ENCODE data around the gene LMAN2. TPM values are rescaled to one million over a fixed set of nuclear protein-coding genes. Genes with fewer than 3 reads are reported as not detected.

The LMAN2 gene
- total and polyA plus RNA-seq, 4 donors = 86.2 to 145 (median 116) TPM

DNA sequence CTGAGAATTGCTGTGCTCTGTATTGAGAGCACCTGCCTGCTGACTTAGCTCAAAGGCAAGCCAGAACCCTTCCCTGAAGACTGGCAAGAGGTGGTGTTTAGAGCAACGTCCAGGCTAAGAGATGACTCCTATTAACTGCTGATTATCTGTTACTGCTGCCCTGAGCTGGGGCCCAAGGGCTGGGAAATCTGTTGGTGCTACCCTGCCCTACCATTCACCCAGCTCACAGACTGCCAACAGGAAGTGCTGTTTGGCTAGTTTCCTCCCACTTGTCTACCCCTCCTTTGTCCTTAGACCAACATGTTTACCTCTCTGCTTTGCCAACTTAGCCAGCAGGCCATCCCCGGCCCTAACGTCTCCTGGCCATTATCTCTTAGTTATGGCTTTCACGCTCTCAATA, 54.9 kb downstream of the LMAN2 start:
- Histone ChIP-seq H3K36me3 (ENCODE audit: control insufficient read depth in 1 of 2, insufficient read depth in 2 of 2, low read length in 1 of 2) (peaks cover 8 to 12% of the 10 kb centered on the region in 2 donors), H3K27ac (ENCODE audit: low read depth in 1 of 2, low read length in 2 of 2) (no peak overlapping the region), H3K4me3 (ENCODE audit: low read length in 2 of 2) (no peak overlapping the region), H3K4me1 (ENCODE audit: control insufficient read depth in 1 of 2, insufficient read depth in 2 of 2, low read length in 2 of 2) (no peaks in the 10 kb centered on the region), H3K27me3 (ENCODE audit: control insufficient read depth in 1 of 2, insufficient read depth in 2 of 2, low read length in 1 of 2) (no peaks in the 10 kb centered on the region), H3K9me3 (ENCODE audit: control insufficient read depth, low read length) (no peaks in the 10 kb centered on the region)
- DNase-seq (no peak), ATAC-seq (ENCODE audit: low FRiP score) (no peak)
- intact Hi-C loops (cut with DNase I) = no loop called here
- 56 to 59% methylated on average over 4 of the region's 4 CpGs for WGBS, 2 donors

DNA sequence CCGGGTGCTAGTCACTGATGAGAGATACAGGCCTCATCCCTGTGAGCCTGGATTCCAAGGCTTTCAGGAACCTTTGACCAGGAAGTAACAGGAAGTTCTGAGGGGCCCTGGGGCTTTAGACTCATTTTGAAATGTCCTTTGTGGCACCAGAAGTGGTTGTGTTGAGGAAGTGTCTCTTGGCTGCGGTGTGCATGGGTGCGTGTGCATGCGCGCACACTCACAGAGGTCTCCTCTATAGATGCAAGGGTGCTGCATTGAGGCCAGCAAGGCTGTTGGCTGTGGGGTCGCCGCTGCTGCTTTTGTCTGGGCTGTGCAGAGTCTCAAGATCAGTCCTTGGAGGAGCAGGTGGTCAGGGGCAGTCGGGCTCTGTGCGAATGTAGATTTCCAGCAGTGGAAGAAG, 55.5 kb downstream of the LMAN2 start:
- peaks cover 8 to 12% of the 10 kb centered on the region in 2 donors for H3K36me3 ChIP-seq (ENCODE audit: control insufficient read depth in 1 of 2, insufficient read depth in 2 of 2, low read length in 1 of 2)

DNA sequence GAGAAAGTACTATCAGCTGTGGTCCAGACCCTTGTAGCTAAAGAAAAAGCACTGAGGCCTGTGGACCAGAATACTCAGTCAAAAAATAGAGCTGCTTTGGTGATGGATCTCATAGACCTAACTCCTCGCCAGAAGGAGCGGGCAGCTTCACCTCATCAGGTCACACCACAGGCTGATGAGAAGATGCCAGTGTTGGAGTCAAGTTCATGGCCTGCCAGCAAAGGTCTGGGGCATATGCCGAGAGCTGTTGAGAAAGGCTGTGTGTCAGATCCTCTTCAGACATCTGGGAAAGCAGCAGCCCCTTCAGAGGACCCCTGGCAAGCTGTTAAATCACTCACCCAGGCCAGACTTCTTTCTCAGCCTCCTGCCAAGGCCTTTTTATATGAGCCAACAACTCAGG, 56.8 kb downstream of the LMAN2 start:
- no peaks in the 10 kb centered on the region for H3K4me1 ChIP-seq (ENCODE audit: control insufficient read depth in 1 of 2, insufficient read depth in 2 of 2, low read length in 2 of 2)
- H3K27me3 ChIP-seq (ENCODE audit: control insufficient read depth in 1 of 2, insufficient read depth in 2 of 2, low read length in 1 of 2) = no peaks in the 10 kb centered on the region
- H3K4me3 ChIP-seq (ENCODE audit: low read length in 2 of 2) = no peak overlapping the region
- no peaks in the 10 kb centered on the region for H3K9me3 ChIP-seq (ENCODE audit: control insufficient read depth, low read length)
- H3K36me3 ChIP-seq (ENCODE audit: control insufficient read depth in 1 of 2, insufficient read depth in 2 of 2, low read length in 1 of 2) = peaks cover 8 to 14% of the 10 kb centered on the region in 2 donors
- intact Hi-C loops (cut with DNase I) = no loop called here
- ATAC-seq (ENCODE audit: low FRiP score) = no peak
- no peak overlapping the region for H3K27ac ChIP-seq (ENCODE audit: low read depth in 1 of 2, low read length in 2 of 2)
- DNase-seq = peak in 1 of 2 donors; percentile 31
- 89 to 93% methylated on average over 3 of the region's 3 CpGs for WGBS, 2 donors

More for the DNA sequence above, 55.5 kb downstream of the LMAN2 start:
- H3K27ac ChIP-seq (ENCODE audit: low read depth in 1 of 2, low read length in 2 of 2) = no peak overlapping the region
- no peaks in the 10 kb centered on the region for H3K27me3 ChIP-seq (ENCODE audit: control insufficient read depth in 1 of 2, insufficient read depth in 2 of 2, low read length in 1 of 2)
- 91 to 95% methylated on average over 9 of the region's 9 CpGs for WGBS, 2 donors
- H3K4me1 ChIP-seq (ENCODE audit: control insufficient read depth in 1 of 2, insufficient read depth in 2 of 2, low read length in 2 of 2) = no peaks in the 10 kb centered on the region
- ATAC-seq (ENCODE audit: low FRiP score) (no peak), DNase-seq (no peak)
- H3K9me3 ChIP-seq (ENCODE audit: control insufficient read depth, low read length) = no peaks in the 10 kb centered on the region
- no peak overlapping the region for H3K4me3 ChIP-seq (ENCODE audit: low read length in 2 of 2)
- intact Hi-C loops (cut with DNase I) = no loop called here

DNA sequence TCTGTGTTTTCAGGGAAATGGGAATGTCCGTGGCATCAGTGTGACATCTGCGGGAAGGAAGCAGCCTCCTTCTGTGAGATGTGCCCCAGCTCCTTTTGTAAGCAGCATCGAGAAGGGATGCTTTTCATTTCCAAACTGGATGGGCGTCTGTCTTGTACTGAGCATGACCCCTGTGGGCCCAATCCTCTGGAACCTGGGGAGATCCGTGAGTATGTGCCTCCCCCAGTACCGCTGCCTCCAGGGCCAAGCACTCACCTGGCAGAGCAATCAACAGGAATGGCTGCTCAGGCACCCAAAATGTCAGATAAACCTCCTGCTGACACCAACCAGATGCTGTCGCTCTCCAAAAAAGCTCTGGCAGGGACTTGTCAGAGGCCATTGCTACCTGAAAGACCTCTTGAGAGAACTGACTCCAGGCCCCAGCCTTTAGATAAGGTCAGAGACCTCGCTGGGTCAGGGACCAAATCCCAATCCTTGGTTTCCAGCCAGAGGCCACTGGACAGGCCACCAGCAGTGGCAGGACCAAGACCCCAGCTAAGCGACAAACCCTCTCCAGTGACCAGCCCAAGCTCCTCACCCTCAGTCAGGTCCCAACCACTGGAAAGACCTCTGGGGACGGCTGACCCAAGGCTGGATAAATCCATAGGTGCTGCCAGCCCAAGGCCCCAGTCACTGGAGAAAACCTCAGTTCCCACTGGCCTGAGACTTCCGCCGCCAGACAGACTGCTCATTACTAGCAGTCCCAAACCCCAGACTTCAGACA, 57.5 kb downstream of the LMAN2 start:
- H3K9me3 ChIP-seq (ENCODE audit: control insufficient read depth, low read length) = no peaks in the 10 kb centered on the region
- H3K27ac ChIP-seq (ENCODE audit: low read depth in 1 of 2, low read length in 2 of 2) = no peak overlapping the region
- DNase-seq (no peak), ATAC-seq (ENCODE audit: low FRiP score) (no peak)
- no peaks in the 10 kb centered on the region for H3K27me3 ChIP-seq (ENCODE audit: control insufficient read depth in 1 of 2, insufficient read depth in 2 of 2, low read length in 1 of 2)
- 89 to 92% methylated on average over 12 of the region's 12 CpGs for WGBS, 2 donors
- peaks cover 8 to 14% of the 10 kb centered on the region in 2 donors for H3K36me3 ChIP-seq (ENCODE audit: control insufficient read depth in 1 of 2, insufficient read depth in 2 of 2, low read length in 1 of 2)
- no peak overlapping the region for H3K4me3 ChIP-seq (ENCODE audit: low read length in 2 of 2)
- intact Hi-C loops (cut with DNase I) = no loop called here
- no peaks in the 10 kb centered on the region for H3K4me1 ChIP-seq (ENCODE audit: control insufficient read depth in 1 of 2, insufficient read depth in 2 of 2, low read length in 2 of 2)

DNA sequence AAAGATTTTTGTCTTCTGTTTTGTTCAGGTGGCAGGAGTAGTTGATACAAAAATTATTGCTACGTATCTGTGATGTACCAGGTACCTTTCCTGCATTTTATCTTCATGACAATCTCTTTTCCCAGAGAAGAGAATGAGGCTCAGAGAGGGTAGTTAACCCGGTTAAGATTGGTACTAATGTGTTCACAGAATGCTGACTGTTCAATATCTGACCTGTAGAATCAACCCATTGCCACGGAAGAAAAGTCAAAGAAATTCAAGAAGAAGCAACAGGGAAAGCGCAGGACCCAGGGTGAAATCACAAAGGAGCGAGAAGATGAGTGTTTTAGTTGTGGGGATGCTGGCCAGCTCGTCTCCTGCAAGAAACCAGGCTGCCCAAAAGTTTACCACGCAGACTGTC, 59.7 kb downstream of the LMAN2 start:
- Histone ChIP-seq H3K36me3 (ENCODE audit: control insufficient read depth in 1 of 2, insufficient read depth in 2 of 2, low read length in 1 of 2) (peaks cover 2 to 19% of the 10 kb centered on the region in 2 donors), H3K9me3 (ENCODE audit: control insufficient read depth, low read length) (no peaks in the 10 kb centered on the region), H3K27ac (ENCODE audit: low read depth in 1 of 2, low read length in 2 of 2) (no peak overlapping the region), H3K4me1 (ENCODE audit: control insufficient read depth in 1 of 2, insufficient read depth in 2 of 2, low read length in 2 of 2) (no peaks in the 10 kb centered on the region), H3K27me3 (ENCODE audit: control insufficient read depth in 1 of 2, insufficient read depth in 2 of 2, low read length in 1 of 2) (no peaks in the 10 kb centered on the region), H3K4me3 (ENCODE audit: low read length in 2 of 2) (no peak overlapping the region)
- intact Hi-C loops (cut with DNase I) = no loop called here
- WGBS, 2 donors = 94 to 98% methylated on average over 7 of the region's 7 CpGs
- DNase-seq (no peak), ATAC-seq (ENCODE audit: low FRiP score) (no peak)

DNA sequence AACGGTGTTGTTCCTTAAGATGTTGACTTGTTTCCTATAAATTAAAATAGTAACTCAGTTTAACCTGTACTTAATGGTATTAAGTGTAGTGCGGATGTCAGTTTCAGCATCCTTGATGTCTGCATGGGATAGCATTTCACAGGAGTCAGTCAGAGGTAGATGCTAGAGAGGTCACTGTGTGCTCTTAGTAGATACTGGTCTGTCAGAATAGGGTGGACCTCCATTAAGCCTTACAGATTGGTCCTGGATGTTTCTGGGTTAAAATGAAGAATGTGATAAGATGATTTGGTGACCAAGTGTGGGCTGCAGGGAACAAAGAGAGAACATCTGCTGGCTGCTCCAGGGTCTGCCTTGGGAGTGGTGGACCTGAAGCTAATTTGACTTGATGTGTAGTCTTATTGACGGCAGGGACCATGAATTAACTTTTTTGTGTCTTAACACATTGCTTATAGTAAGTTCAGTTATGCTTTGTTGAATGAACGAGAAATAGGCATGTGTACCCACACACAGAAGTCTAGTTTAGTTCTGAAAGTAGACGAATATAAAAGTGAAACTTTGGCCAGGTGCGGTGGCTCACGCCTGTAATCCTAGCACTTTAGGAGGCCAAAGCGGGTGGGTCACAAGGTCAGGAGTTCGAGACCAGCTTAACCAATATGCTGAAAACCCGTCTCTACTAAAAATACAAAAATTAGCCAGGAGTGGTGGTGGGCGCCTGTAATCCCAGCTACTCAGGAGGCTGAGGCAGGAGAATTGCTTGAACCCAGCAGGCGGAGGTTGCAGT, 60.5 kb downstream of the LMAN2 start:
- no peaks in the 10 kb centered on the region for H3K9me3 ChIP-seq (ENCODE audit: control insufficient read depth, low read length)
- H3K36me3 ChIP-seq (ENCODE audit: control insufficient read depth in 1 of 2, insufficient read depth in 2 of 2, low read length in 1 of 2) = peaks cover 2 to 20% of the 10 kb centered on the region in 2 donors
- no peaks in the 10 kb centered on the region for H3K4me1 ChIP-seq (ENCODE audit: control insufficient read depth in 1 of 2, insufficient read depth in 2 of 2, low read length in 2 of 2)
- 92 to 95% methylated on average over 12 of the region's 12 CpGs for WGBS, 2 donors
- H3K27me3 ChIP-seq (ENCODE audit: control insufficient read depth in 1 of 2, insufficient read depth in 2 of 2, low read length in 1 of 2) = no peaks in the 10 kb centered on the region
- H3K27ac ChIP-seq (ENCODE audit: low read depth in 1 of 2, low read length in 2 of 2) = no peak overlapping the region
- ATAC-seq (ENCODE audit: low FRiP score) = no peak
- H3K4me3 ChIP-seq (ENCODE audit: low read length in 2 of 2) = no peak overlapping the region
- intact Hi-C loops (cut with DNase I) = no loop called here
- no peak for DNase-seq

DNA sequence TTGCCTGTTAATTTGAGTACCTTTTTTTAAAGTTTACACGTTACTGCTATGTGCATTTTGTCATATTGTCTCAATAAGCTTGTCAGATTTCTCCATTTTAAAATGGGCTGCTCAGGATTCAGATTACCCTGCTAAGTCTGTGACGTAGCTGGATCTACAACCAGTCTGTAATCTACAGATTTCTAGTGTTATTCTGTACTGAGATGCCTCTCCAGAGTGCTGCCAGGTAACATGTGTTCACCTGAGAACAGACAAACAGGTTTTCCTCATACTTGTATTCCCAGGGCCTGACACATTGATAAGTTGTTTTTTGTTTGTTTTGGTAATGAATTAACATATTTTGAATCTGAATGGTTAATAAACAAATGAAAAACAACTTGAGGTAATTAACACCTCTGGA, 63.3 kb downstream of the LMAN2 start:
- no peak for ATAC-seq (ENCODE audit: low FRiP score)
- H3K27me3 ChIP-seq (ENCODE audit: control insufficient read depth in 1 of 2, insufficient read depth in 2 of 2, low read length in 1 of 2) = no peaks in the 10 kb centered on the region
- H3K4me3 ChIP-seq (ENCODE audit: low read length in 2 of 2) = no peak overlapping the region
- intact Hi-C loops (cut with DNase I) = no loop called here
- H3K9me3 ChIP-seq (ENCODE audit: control insufficient read depth, low read length) = no peaks in the 10 kb centered on the region
- peaks cover 8 to 15% of the 10 kb centered on the region in 2 donors for H3K36me3 ChIP-seq (ENCODE audit: control insufficient read depth in 1 of 2, insufficient read depth in 2 of 2, low read length in 1 of 2)
- no peak for DNase-seq
- no peak overlapping the region for H3K27ac ChIP-seq (ENCODE audit: low read depth in 1 of 2, low read length in 2 of 2)
- 78 to 85% methylated on average over 2 of the region's 2 CpGs for WGBS, 2 donors
- H3K4me1 ChIP-seq (ENCODE audit: control insufficient read depth in 1 of 2, insufficient read depth in 2 of 2, low read length in 2 of 2) = no peaks in the 10 kb centered on the region
